Subcutaneous adipose tissue (tissue), 4 donors: ENCODE results near the gene ATM. TPM values are rescaled to one million over a fixed set of nuclear protein-coding genes. Genes with fewer than 3 reads are reported as not detected.

Experiments used
- total RNA-seq, 4 donors: library from RNA; depleted of rRNA; stranded (reverse); fragments of >200 nt; gene quantifications; one replicate each; pipeline ENCODE4 v1.1.0, GENCODE V29; 2016
- TF ChIP-seq, protein P1 (sequence below): fragments of 450-650 bp; IDR thresholded peaks from one replicate; pipeline ENCODE4 v1.5.1; 2016; ENCODE audit warnings: low read depth, mild to moderate bottlenecking, control low read depth, antibody characterized with exemption, moderate library complexity

The ATM gene
- total RNA-seq, 4 donors from 2014 or later: 72.9 to 109 (median 102) TPM

- TF ChIP-seq, protein P1, sequence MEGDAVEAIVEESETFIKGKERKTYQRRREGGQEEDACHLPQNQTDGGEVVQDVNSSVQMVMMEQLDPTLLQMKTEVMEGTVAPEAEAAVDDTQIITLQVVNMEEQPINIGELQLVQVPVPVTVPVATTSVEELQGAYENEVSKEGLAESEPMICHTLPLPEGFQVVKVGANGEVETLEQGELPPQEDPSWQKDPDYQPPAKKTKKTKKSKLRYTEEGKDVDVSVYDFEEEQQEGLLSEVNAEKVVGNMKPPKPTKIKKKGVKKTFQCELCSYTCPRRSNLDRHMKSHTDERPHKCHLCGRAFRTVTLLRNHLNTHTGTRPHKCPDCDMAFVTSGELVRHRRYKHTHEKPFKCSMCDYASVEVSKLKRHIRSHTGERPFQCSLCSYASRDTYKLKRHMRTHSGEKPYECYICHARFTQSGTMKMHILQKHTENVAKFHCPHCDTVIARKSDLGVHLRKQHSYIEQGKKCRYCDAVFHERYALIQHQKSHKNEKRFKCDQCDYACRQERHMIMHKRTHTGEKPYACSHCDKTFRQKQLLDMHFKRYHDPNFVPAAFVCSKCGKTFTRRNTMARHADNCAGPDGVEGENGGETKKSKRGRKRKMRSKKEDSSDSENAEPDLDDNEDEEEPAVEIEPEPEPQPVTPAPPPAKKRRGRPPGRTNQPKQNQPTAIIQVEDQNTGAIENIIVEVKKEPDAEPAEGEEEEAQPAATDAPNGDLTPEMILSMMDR: no peak
Observed at GRCh38 chr11:108253176-108253575, 30.3 kb downstream of the ATM start.

- TF ChIP-seq, protein P1: no peak
Observed at GRCh38 chr11:108269583-108269982, 46.7 kb downstream of the ATM start.

GRCh38 chr11:108278546-108278945 lies 55.7 kb downstream of the ATM start:
- TF ChIP-seq, protein P1: no peak

- TF ChIP-seq, protein P1: no peak
Observed at GRCh38 chr11:108278954-108279353, 56.1 kb downstream of the ATM start.

DNA sequence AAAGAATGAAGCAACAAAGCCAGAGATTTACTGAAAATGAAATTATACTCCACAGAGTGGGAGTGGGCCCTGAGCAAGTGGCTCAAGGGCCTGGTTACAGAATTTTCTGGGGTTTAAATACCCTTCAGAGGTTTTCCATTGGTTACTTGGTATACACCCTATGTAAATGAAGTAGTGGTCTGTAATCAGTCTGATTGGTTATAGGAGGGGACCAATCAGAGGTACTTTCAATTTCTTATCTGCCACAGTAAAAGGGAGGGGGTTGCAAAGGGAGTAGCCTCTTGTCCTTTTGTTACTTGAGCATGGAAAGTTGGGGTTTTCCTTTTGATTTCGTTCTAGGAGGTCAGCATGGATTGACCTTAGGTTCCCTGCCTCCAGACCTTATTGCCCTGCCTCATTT lies 63.5 kb downstream of the ATM start:
- TF ChIP-seq, protein P1: no peak

GRCh38 chr11:108286956-108287355 lies 64.1 kb downstream of the ATM start:
- TF ChIP-seq, protein P1: no peak

GRCh38 chr11:108289699-108290098 lies 66.8 kb downstream of the ATM start:
- TF ChIP-seq, protein P1: no peak
